ENCODE results near the gene NR2F6.

The NR2F6 gene

GRCh38 chr19:17211547-17212446 lies 33.9 kb downstream of the NR2F6 start:
- TF ChIP-seq CSRNP3 (CRISPR knock-in tag; IDR thresholded peaks at IDR 0.05) (no peak), ZC3H10 (CRISPR knock-in tag; IDR thresholded peaks at IDR 0.05) (no peak), CREB5 (CRISPR knock-in tag; IDR thresholded peaks at IDR 0.05; ENCODE audit: low read depth) (no peak), ZFP3 (CRISPR knock-in tag; IDR thresholded peaks at IDR 0.05) (no peak), PATZ1 (CRISPR knock-in tag; IDR thresholded peaks at IDR 0.05; ENCODE audit: borderline replicate concordance) (no peak), ISL1 (CRISPR knock-in tag; IDR thresholded peaks at IDR 0.05) (no peak)
- ATAC-seq: no peak

- no peak for ATAC-seq
- TF ChIP-seq TCF4 (CRISPR knock-in tag; IDR thresholded peaks at IDR 0.05; ENCODE audit: borderline replicate concordance) (no peak), ZC3H10 (CRISPR knock-in tag; IDR thresholded peaks at IDR 0.05) (no peak), ARNTL (CRISPR knock-in tag; IDR thresholded peaks at IDR 0.05; ENCODE audit: borderline replicate concordance, low read depth) (no peak), ZNF70 (CRISPR knock-in tag; IDR thresholded peaks at IDR 0.05) (no peak), CREB5 (CRISPR knock-in tag; IDR thresholded peaks at IDR 0.05; ENCODE audit: low read depth) (no peak), GLIS3 (CRISPR knock-in tag; IDR thresholded peaks at IDR 0.05) (no peak), PATZ1 (CRISPR knock-in tag; IDR thresholded peaks at IDR 0.05; ENCODE audit: borderline replicate concordance) (no peak), TSHZ2 (CRISPR knock-in tag; IDR thresholded peaks at IDR 0.05) (no peak), TOX (CRISPR knock-in tag; IDR thresholded peaks at IDR 0.05; ENCODE audit: borderline replicate concordance) (no peak), ISL1 (CRISPR knock-in tag; IDR thresholded peaks at IDR 0.05) (no peak), ZFP30 (CRISPR knock-in tag; IDR thresholded peaks at IDR 0.05) (no peak), BACH2 (CRISPR knock-in tag; IDR thresholded peaks at IDR 0.05; ENCODE audit: borderline replicate concordance) (no peak), PPARA (CRISPR knock-in tag; IDR thresholded peaks at IDR 0.05; ENCODE audit: borderline replicate concordance) (no peak), ZNF8 (CRISPR knock-in tag; IDR thresholded peaks at IDR 0.05) (no peak), ESRRG (CRISPR knock-in tag; IDR thresholded peaks at IDR 0.05) (no peak)
- TF ChIP-seq, protein P1, sequence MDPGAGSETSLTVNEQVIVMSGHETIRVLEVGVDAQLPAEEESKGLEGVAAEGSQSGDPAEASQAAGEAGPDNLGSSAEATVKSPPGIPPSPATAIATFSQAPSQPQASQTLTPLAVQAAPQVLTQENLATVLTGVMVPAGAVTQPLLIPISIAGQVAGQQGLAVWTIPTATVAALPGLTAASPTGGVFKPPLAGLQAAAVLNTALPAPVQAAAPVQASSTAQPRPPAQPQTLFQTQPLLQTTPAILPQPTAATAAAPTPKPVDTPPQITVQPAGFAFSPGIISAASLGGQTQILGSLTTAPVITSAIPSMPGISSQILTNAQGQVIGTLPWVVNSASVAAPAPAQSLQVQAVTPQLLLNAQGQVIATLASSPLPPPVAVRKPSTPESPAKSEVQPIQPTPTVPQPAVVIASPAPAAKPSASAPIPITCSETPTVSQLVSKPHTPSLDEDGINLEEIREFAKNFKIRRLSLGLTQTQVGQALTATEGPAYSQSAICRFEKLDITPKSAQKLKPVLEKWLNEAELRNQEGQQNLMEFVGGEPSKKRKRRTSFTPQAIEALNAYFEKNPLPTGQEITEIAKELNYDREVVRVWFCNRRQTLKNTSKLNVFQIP (CRISPR knock-in tag; IDR thresholded peaks at IDR 0.05; ENCODE audit: borderline replicate concordance, low read depth): no peak
These were observed 35.4 kb downstream of the NR2F6 start for GRCh38 chr19:17210296-17210695.
